ENCODE results near the gene CACNB1.
"Not testable (repeated sequence)": the region's sequence is repeated elsewhere in the genome, so short reads cannot be mapped to it uniquely, and the experiment has no call there.

The CACNB1 gene

GRCh38 chr17:39173526-39174274 is 23.8 kb downstream of the CACNB1 start:
- no peak for DNase-seq

GRCh38 chr17:39173080-39173479 is 24.4 kb downstream of the CACNB1 start:
- DNase-seq, result no peak

- DNase-seq, result no peak
Measured at GRCh38 chr17:39171933-39172332, 25.5 kb downstream of the CACNB1 start.

GRCh38 chr17:39170558-39170957 is 26.9 kb downstream of the CACNB1 start:
- no peak for DNase-seq

GRCh38 chr17:39170109-39170508 is 27.4 kb downstream of the CACNB1 start:
- no peak for DNase-seq

GRCh38 chr17:39169518-39169917 is 28.0 kb downstream of the CACNB1 start:
- DNase-seq, result no peak

- no peak for DNase-seq
Measured at GRCh38 chr17:39169101-39169500, 28.4 kb downstream of the CACNB1 start.

- DNase-seq, result not testable (repeated sequence)
Measured at GRCh38 chr17:39168503-39168902, 29.0 kb downstream of the CACNB1 start.

- no peak for DNase-seq
Measured at GRCh38 chr17:39167476-39167875, 30.0 kb downstream of the CACNB1 start.

GRCh38 chr17:39166437-39167335 is 30.8 kb downstream of the CACNB1 start:
- DNase-seq, result no peak

- no peak for DNase-seq
Measured at GRCh38 chr17:39165841-39166349, 31.6 kb downstream of the CACNB1 start, which contains the start of gene ARL5C. ARL5C (minus strand) TSS chr17:39166161; CDS start chr17:39165760, 401 bp downstream.

GRCh38 chr17:39165178-39165840 is 32.2 kb downstream of the CACNB1 start:
- DNase-seq, result no peak

GRCh38 chr17:39164675-39165143 is 32.8 kb downstream of the CACNB1 start:
- no peak for DNase-seq

GRCh38 chr17:39161962-39162361 is 35.5 kb downstream of the CACNB1 start:
- DNase-seq, result no peak

- DNase-seq, result no peak
Measured at GRCh38 chr17:39158623-39159022, 38.8 kb downstream of the CACNB1 start.

- no peak for DNase-seq
Measured at GRCh38 chr17:39156491-39156890, 41.0 kb downstream of the CACNB1 start.

- DNase-seq, result no peak
Measured at GRCh38 chr17:39155654-39156053, 41.8 kb downstream of the CACNB1 start.

GRCh38 chr17:39153599-39154051 is 43.8 kb downstream of the CACNB1 start:
- DNase-seq, result peak; percentile 57

- no peak for DNase-seq
Measured at GRCh38 chr17:39151943-39152818, 45.3 kb downstream of the CACNB1 start.

- DNase-seq, result no peak
Measured at GRCh38 chr17:39151150-39151942, 46.1 kb downstream of the CACNB1 start, which contains the start of gene PLXDC1. PLXDC1 (minus strand) TSS chr17:39151637; CDS start chr17:39151437, 200 bp downstream.

GRCh38 chr17:39150795-39151149 is 46.7 kb downstream of the CACNB1 start:
- DNase-seq, result no peak
